Activated CD8-positive, alpha-beta memory T cell treated with anti-CD3 and anti-CD28 coated beads, Interleukin-2, amount 10 ng/mL, durations not matched to agents 7 days and 5 days (primary cell): ENCODE data around the gene SLC38A9. TPM values are rescaled to one million over a fixed set of nuclear protein-coding genes. Genes with fewer than 3 reads are reported as not detected.
"Not testable (repeated sequence)": the region's sequence is repeated elsewhere in the genome, so short reads cannot be mapped to it uniquely, and the experiment has no call there.

Experiments used
- ATAC-seq: fragments of 150-1000 bp; cut with Tn5 transposase; one replicate; pipeline ENCODE4 v1.10.0; 2021; ENCODE audit warnings: moderate library complexity
- CTCF ChIA-PET: fragments of 350-600 bp; sonication (Branson Sonifier 250); formaldehyde crosslinking; loops from one replicate; lab custom pipeline; 2021; ENCODE audit warnings: antibody characterized with exemption; lab: Charles Lee
- DNase-seq: peaks from one replicate; pipeline ENCODE4 v3.0.0-alpha.2; 2020
- H3K27ac Mint-ChIP-seq: one replicate; pipeline ENCODE4 v1.8.0; 2021; ENCODE audit warnings: mild to moderate bottlenecking, mixed read lengths
- H3K27me3 Mint-ChIP-seq: one replicate; pipeline ENCODE4 v1.8.0; 2021; ENCODE audit warnings: mixed read lengths
- H3K36me3 Mint-ChIP-seq: one replicate; pipeline ENCODE4 v1.8.0; 2021; ENCODE audit warnings: mild to moderate bottlenecking, mixed read lengths
- H3K4me1 Mint-ChIP-seq: one replicate; pipeline ENCODE4 v1.8.0; 2021; ENCODE audit warnings: mixed read lengths
- H3K4me3 Mint-ChIP-seq: one replicate; pipeline ENCODE4 v1.8.0; 2021; ENCODE audit warnings: mild to moderate bottlenecking, moderate library complexity, mixed read lengths
- H3K9me3 Mint-ChIP-seq: one replicate; pipeline ENCODE4 v1.8.0; 2022; ENCODE audit warnings: low read depth, mixed read lengths
- total RNA-seq, 2 experiments: library from RNA; stranded (reverse); gene quantifications; one replicate each; pipeline ENCODE4 v1.2.3, GENCODE V29; 2021

SLC38A9 gene
- total RNA-seq = 10 to 100 TPM; 21.9 to 26.6 TPM

- peak within 1 kb of the TSS; percentile 89 for H3K27ac Mint-ChIP-seq
- peaks cover 16% of the 10 kb centered on the region for H3K36me3 Mint-ChIP-seq
- H3K4me1 Mint-ChIP-seq = peaks cover 31% of the 10 kb centered on the region
- no peaks in the 10 kb centered on the region for H3K9me3 Mint-ChIP-seq
- CTCF ChIA-PET = no interaction called here
- ATAC-seq = peak; percentile 100
- no peaks in the 10 kb centered on the region for H3K27me3 Mint-ChIP-seq
- peak; percentile 96 for DNase-seq
- H3K4me3 Mint-ChIP-seq = peak within 1 kb of the TSS; percentile 100
Observed at GRCh38 chr5:55712023-55712859, at the start of gene SLC38A9. SLC38A9 (minus strand) TSS chr5:55712324; CDS start chr5:55697958, 14,366 bp downstream.

GRCh38 chr5:55761721-55762120 is 49.6 kb upstream of the SLC38A9 start:
- H3K27ac Mint-ChIP-seq, H3K9me3 Mint-ChIP-seq, DNase-seq, H3K4me3 Mint-ChIP-seq, ATAC-seq: not testable (repeated sequence)
- Mint-ChIP-seq H3K4me1 (peaks cover 42% of the 10 kb centered on the region), H3K36me3 (peaks cover 17% of the 10 kb centered on the region), H3K27me3 (peaks cover 11% of the 10 kb centered on the region)
- CTCF ChIA-PET = interaction anchor here (0.6 to 1.2 kb wide), 2 partner anchors 149 to 268 kb away, joined by 3 to 4 read pairs; no protein-coding TSS in a partner anchor

- Mint-ChIP-seq H3K9me3 (no peaks in the 10 kb centered on the region), H3K4me3 (peak overlapping the region; percentile 28), H3K36me3 (peaks cover 17% of the 10 kb centered on the region), H3K27ac (peak overlapping the region; percentile 77), H3K4me1 (peaks cover 27% of the 10 kb centered on the region), H3K27me3 (peaks cover 26% of the 10 kb centered on the region)
- ATAC-seq (no peak), DNase-seq (no peak)
- CTCF ChIA-PET = no interaction called here
Observed at GRCh38 chr5:55758714-55759113, 46.6 kb upstream of the SLC38A9 start.

GRCh38 chr5:55758231-55758630 is 46.1 kb upstream of the SLC38A9 start:
- CTCF ChIA-PET = no interaction called here
- H3K9me3 Mint-ChIP-seq = no peaks in the 10 kb centered on the region
- ATAC-seq = peak; percentile 42
- H3K4me1 Mint-ChIP-seq = peaks cover 23% of the 10 kb centered on the region
- H3K27ac Mint-ChIP-seq = peak overlapping the region; percentile 77
- peaks cover 17% of the 10 kb centered on the region for H3K36me3 Mint-ChIP-seq
- DNase-seq = no peak
- peaks cover 26% of the 10 kb centered on the region for H3K27me3 Mint-ChIP-seq
- peak overlapping the region; percentile 28 for H3K4me3 Mint-ChIP-seq

- ATAC-seq (no peak), DNase-seq (no peak)
- Mint-ChIP-seq H3K27me3 (peaks cover 17% of the 10 kb centered on the region), H3K4me3 (no peak overlapping the region), H3K36me3 (peaks cover 2% of the 10 kb centered on the region), H3K4me1 (no peaks in the 10 kb centered on the region), H3K9me3 (no peaks in the 10 kb centered on the region), H3K27ac (no peak overlapping the region)
- CTCF ChIA-PET = no interaction called here
Observed at GRCh38 chr5:55750499-55750898, 38.4 kb upstream of the SLC38A9 start.

- ATAC-seq (no peak), DNase-seq (no peak)
- H3K36me3 Mint-ChIP-seq = peaks cover 2% of the 10 kb centered on the region
- H3K27me3 Mint-ChIP-seq = peaks cover 15% of the 10 kb centered on the region
- no peak overlapping the region for H3K27ac Mint-ChIP-seq
- no peak overlapping the region for H3K4me3 Mint-ChIP-seq
- no peaks in the 10 kb centered on the region for H3K9me3 Mint-ChIP-seq
- H3K4me1 Mint-ChIP-seq = no peaks in the 10 kb centered on the region
- CTCF ChIA-PET = no interaction called here
Observed at GRCh38 chr5:55750063-55750462, 37.9 kb upstream of the SLC38A9 start.

- CTCF ChIA-PET = no interaction called here
- no peak for ATAC-seq
Observed at GRCh38 chr5:55749387-55749786, 37.3 kb upstream of the SLC38A9 start.

GRCh38 chr5:55747778-55748318 is 35.7 kb upstream of the SLC38A9 start:
- H3K9me3 Mint-ChIP-seq = no peaks in the 10 kb centered on the region

More at GRCh38 chr5:55749387-55749786, 37.3 kb upstream of the SLC38A9 start:
- H3K27ac Mint-ChIP-seq = no peak overlapping the region
- H3K36me3 Mint-ChIP-seq = peaks cover 2% of the 10 kb centered on the region
- peaks cover 16% of the 10 kb centered on the region for H3K27me3 Mint-ChIP-seq
- DNase-seq = no peak
- no peaks in the 10 kb centered on the region for H3K4me1 Mint-ChIP-seq
- H3K4me3 Mint-ChIP-seq = no peak overlapping the region
- H3K9me3 Mint-ChIP-seq = no peaks in the 10 kb centered on the region

GRCh38 chr5:55742778-55743177 is 30.7 kb upstream of the SLC38A9 start:
- Mint-ChIP-seq H3K27me3 (peaks cover 29% of the 10 kb centered on the region), H3K4me1 (no peaks in the 10 kb centered on the region), H3K36me3 (peaks cover 2% of the 10 kb centered on the region), H3K9me3 (no peaks in the 10 kb centered on the region), H3K27ac (no peak overlapping the region), H3K4me3 (no peak overlapping the region)
- ATAC-seq = no peak
- CTCF ChIA-PET = no interaction called here
- no peak for DNase-seq

More at GRCh38 chr5:55747778-55748318, 35.7 kb upstream of the SLC38A9 start:
- no peak overlapping the region for H3K27ac Mint-ChIP-seq
- peaks cover 2% of the 10 kb centered on the region for H3K36me3 Mint-ChIP-seq
- ATAC-seq = no peak
- DNase-seq = no peak
- H3K4me3 Mint-ChIP-seq = no peak overlapping the region
- CTCF ChIA-PET = no interaction called here
- peaks cover 22% of the 10 kb centered on the region for H3K27me3 Mint-ChIP-seq
- no peaks in the 10 kb centered on the region for H3K4me1 Mint-ChIP-seq

- H3K27me3 Mint-ChIP-seq = peaks cover 16% of the 10 kb centered on the region
- DNase-seq = no peak
- H3K4me1 Mint-ChIP-seq = no peaks in the 10 kb centered on the region
- no peak for ATAC-seq
- no peak within 1 kb of the TSS for H3K4me3 Mint-ChIP-seq
- H3K27ac Mint-ChIP-seq = no peak within 1 kb of the TSS
- H3K36me3 Mint-ChIP-seq = peaks cover 1% of the 10 kb centered on the region
- CTCF ChIA-PET = no interaction called here
- no peaks in the 10 kb centered on the region for H3K9me3 Mint-ChIP-seq
Observed at GRCh38 chr5:55737793-55738192, 25.7 kb upstream of the SLC38A9 start, which contains the start of gene DDX4. DDX4 (plus strand) TSS chr5:55738061; CDS start chr5:55738964, 903 bp downstream.

- H3K27ac Mint-ChIP-seq = no peak overlapping the region
- H3K4me1 Mint-ChIP-seq = no peaks in the 10 kb centered on the region
- no peak for DNase-seq
- H3K9me3 Mint-ChIP-seq = no peaks in the 10 kb centered on the region
- CTCF ChIA-PET = no interaction called here
- peaks cover 11% of the 10 kb centered on the region for H3K27me3 Mint-ChIP-seq
- peaks cover 1% of the 10 kb centered on the region for H3K36me3 Mint-ChIP-seq
- H3K4me3 Mint-ChIP-seq = no peak overlapping the region
- ATAC-seq = no peak
Observed at GRCh38 chr5:55734658-55735057, 22.5 kb upstream of the SLC38A9 start.

GRCh38 chr5:55732585-55732984 is 20.5 kb upstream of the SLC38A9 start:
- no peaks in the 10 kb centered on the region for H3K9me3 Mint-ChIP-seq
- peaks cover 1% of the 10 kb centered on the region for H3K36me3 Mint-ChIP-seq
- CTCF ChIA-PET = no interaction called here
- no peak overlapping the region for H3K4me3 Mint-ChIP-seq
- no peaks in the 10 kb centered on the region for H3K4me1 Mint-ChIP-seq
- peaks cover 9% of the 10 kb centered on the region for H3K27me3 Mint-ChIP-seq
- no peak for DNase-seq
- H3K27ac Mint-ChIP-seq = no peak overlapping the region
- ATAC-seq = no peak

- H3K36me3 Mint-ChIP-seq = peaks cover 1% of the 10 kb centered on the region
- ATAC-seq = no peak
- no peak for DNase-seq
- no peak overlapping the region for H3K4me3 Mint-ChIP-seq
- CTCF ChIA-PET = no interaction called here
- H3K4me1 Mint-ChIP-seq = no peaks in the 10 kb centered on the region
- H3K27ac Mint-ChIP-seq = no peak overlapping the region
- H3K9me3 Mint-ChIP-seq = no peaks in the 10 kb centered on the region
- peaks cover 9% of the 10 kb centered on the region for H3K27me3 Mint-ChIP-seq
Observed at GRCh38 chr5:55731848-55732247, 19.7 kb upstream of the SLC38A9 start.

- peaks cover 1% of the 10 kb centered on the region for H3K36me3 Mint-ChIP-seq
- CTCF ChIA-PET = no interaction called here
- no peaks in the 10 kb centered on the region for H3K9me3 Mint-ChIP-seq
- H3K4me3 Mint-ChIP-seq = no peak overlapping the region
- no peak for ATAC-seq
- no peak overlapping the region for H3K27ac Mint-ChIP-seq
- peaks cover 5% of the 10 kb centered on the region for H3K27me3 Mint-ChIP-seq
- H3K4me1 Mint-ChIP-seq = peaks cover 11% of the 10 kb centered on the region
- DNase-seq = no peak
Observed at GRCh38 chr5:55724281-55724680, 12.2 kb upstream of the SLC38A9 start.
